TTC549 (cell line): ENCODE results near the gene MLNR.

ENCODE experiments used
- FAIRE-seq: peaks from 2 replicates; lab custom pipeline; 2012; peaks lifted over from hg19 to GRCh38; lab: Jason Lieb, UNC

MLNR gene

GRCh38 chr13:49220036-49220855, at the start of gene MLNR:
Gene MLNR, plus strand, starts transcription at chr13:49220338. Its CDS starts 0 bp downstream, at chr13:49220338.
- FAIRE-seq = no peak

- FAIRE-seq = no peak
These were observed 48.8 kb upstream of the MLNR start for GRCh38 chr13:49171359-49171758.

GRCh38 chr13:49183672-49184325, 36.3 kb upstream of the MLNR start:
- FAIRE-seq = no peak

GRCh38 chr13:49184621-49185020, 35.5 kb upstream of the MLNR start:
- no peak for FAIRE-seq

GRCh38 chr13:49185264-49185663, 34.9 kb upstream of the MLNR start:
- FAIRE-seq = no peak

- FAIRE-seq = no peak
These were observed 29.2 kb upstream of the MLNR start for GRCh38 chr13:49190901-49191300.

- no peak for FAIRE-seq
These were observed 13.5 kb upstream of the MLNR start for GRCh38 chr13:49206641-49207040.

GRCh38 chr13:49208619-49209018, 11.5 kb upstream of the MLNR start:
- FAIRE-seq = no peak

- FAIRE-seq = no peak
These were observed 10.0 kb upstream of the MLNR start for GRCh38 chr13:49210114-49210513.

- no peak for FAIRE-seq
These were observed 9.5 kb upstream of the MLNR start for GRCh38 chr13:49210669-49211068.

GRCh38 chr13:49213539-49213938, 6.6 kb upstream of the MLNR start:
- no peak for FAIRE-seq

GRCh38 chr13:49213997-49214916, 5.9 kb upstream of the MLNR start:
- no peak for FAIRE-seq

- FAIRE-seq = no peak
These were observed 5.2 kb upstream of the MLNR start for GRCh38 chr13:49214917-49215376.

- no peak for FAIRE-seq
These were observed 3.8 kb upstream of the MLNR start for GRCh38 chr13:49216334-49216733.

- no peak for FAIRE-seq
These were observed 2.1 kb upstream of the MLNR start for GRCh38 chr13:49217962-49218492.

- no peak for FAIRE-seq
These were observed 1.6 kb upstream of the MLNR start for GRCh38 chr13:49218493-49219051.

GRCh38 chr13:49219647-49220035, 497 bp upstream of the MLNR start:
- no peak for FAIRE-seq

- no peak for FAIRE-seq
These were observed 885 bp downstream of the MLNR start for GRCh38 chr13:49220856-49221589.

GRCh38 chr13:49221590-49221965, 1.4 kb downstream of the MLNR start:
- FAIRE-seq = no peak

GRCh38 chr13:49225223-49226042, 5.3 kb downstream of the MLNR start:
- FAIRE-seq = no peak
